Measurements from ENCODE around the gene NADK. TPM values are rescaled to one million over a fixed set of nuclear protein-coding genes. Genes with fewer than 3 reads are reported as not detected.

The NADK gene
- total and polyA plus RNA-seq, 2 of the 13 experiments (the other 11 are each of a cell fraction or from before 2014, with no cell fraction given), result 56.6 to 60.1 TPM

DNA sequence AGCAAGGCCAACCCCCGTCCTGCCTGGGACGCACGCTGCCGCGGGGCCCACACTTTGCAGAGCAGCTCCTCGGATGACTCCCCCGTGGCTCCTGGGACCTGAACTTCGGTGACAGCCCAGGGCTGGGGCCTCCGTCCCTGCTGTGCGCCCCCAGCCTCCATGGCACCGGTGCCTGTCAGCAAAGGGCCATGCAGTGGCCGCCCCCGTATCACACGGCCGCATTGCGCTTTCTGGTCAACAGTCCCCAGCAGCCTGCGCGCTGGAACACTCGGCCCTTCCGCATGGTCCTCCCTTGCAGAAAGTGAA lies 18.0 kb downstream of the NADK start (continued):
- TF ChIP-seq, protein P1, sequence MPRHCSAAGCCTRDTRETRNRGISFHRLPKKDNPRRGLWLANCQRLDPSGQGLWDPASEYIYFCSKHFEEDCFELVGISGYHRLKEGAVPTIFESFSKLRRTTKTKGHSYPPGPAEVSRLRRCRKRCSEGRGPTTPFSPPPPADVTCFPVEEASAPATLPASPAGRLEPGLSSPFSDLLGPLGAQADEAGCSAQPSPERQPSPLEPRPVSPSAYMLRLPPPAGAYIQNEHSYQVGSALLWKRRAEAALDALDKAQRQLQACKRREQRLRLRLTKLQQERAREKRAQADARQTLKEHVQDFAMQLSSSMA (CRISPR knock-in tag; IDR thresholded peaks at IDR 0.05), result no peak
- TF ChIP-seq ZNF350 (CRISPR knock-in tag; IDR thresholded peaks at IDR 0.05; ENCODE audit: borderline replicate concordance, low read depth), result no peak
- TF ChIP-seq ATM (IDR thresholded peaks at IDR 0.05; ENCODE audit: borderline replicate concordance), result no peak
- no peak for TF ChIP-seq ZNF101 (CRISPR knock-in tag; IDR thresholded peaks at IDR 0.05; ENCODE audit: borderline replicate concordance, low read depth)

- Histone ChIP-seq H3K27me3 (ENCODE audit: control insufficient read depth in 1 of 2, insufficient read depth in 2 of 2, low read length in 2 of 2) (no peaks in the 10 kb centered on the region), H3K27ac (ENCODE audit: extremely low read length, insufficient read depth, low read length) (peak overlapping the region; percentile 31), H3K9ac (ENCODE audit: insufficient read depth, low read depth, low read length) (0 out of 2 replicates have a peak overlapping the region, but pooled peaks have one; percentile 4), H3K4me2 (ENCODE audit: low read depth, low read length) (no peak overlapping the region), H4K20me1 (ENCODE audit: insufficient read depth, low read length) (no peaks in the 10 kb centered on the region), H3K79me2 (ENCODE audit: insufficient read depth, low read length) (no peaks in the 10 kb centered on the region), H3K9me3 (ENCODE audit: low read length) (no peaks in the 10 kb centered on the region), H3K36me3 (replicated peaks in 1 of 2; ENCODE audit: control insufficient read depth in 1 of 2, insufficient read depth in 2 of 2, low read length in 2 of 2) (peaks cover 41 to 83% of the 10 kb centered on the region in 2 experiments), H3K4me1 (ENCODE audit: insufficient read depth, low read length) (peaks cover 21% of the 10 kb centered on the region), H3K4me3 (replicated peaks in 1 of 3; ENCODE audit: insufficient read depth in 1 of 3, low read depth in 2 of 3, low read length in 3 of 3) (no peak overlapping the region), H2AFZ (ENCODE audit: low read length) (no peak overlapping the region)
- DNase-seq (ENCODE audit: low spot score), result no peak
- in situ Hi-C loops (cut with HindIII; ENCODE audit: extremely low pct_ligation_motif_present, low pct_unique_long_range_greater_than_20kb), result no loop called here
- CTCF ChIA-PET (ENCODE audit: low intra/inter-chr PET ratio, low total read pairs), result no interaction called here
- BruUV-seq (replicated peaks), result no TSS peak
- TF ChIP-seq, protein P2, sequence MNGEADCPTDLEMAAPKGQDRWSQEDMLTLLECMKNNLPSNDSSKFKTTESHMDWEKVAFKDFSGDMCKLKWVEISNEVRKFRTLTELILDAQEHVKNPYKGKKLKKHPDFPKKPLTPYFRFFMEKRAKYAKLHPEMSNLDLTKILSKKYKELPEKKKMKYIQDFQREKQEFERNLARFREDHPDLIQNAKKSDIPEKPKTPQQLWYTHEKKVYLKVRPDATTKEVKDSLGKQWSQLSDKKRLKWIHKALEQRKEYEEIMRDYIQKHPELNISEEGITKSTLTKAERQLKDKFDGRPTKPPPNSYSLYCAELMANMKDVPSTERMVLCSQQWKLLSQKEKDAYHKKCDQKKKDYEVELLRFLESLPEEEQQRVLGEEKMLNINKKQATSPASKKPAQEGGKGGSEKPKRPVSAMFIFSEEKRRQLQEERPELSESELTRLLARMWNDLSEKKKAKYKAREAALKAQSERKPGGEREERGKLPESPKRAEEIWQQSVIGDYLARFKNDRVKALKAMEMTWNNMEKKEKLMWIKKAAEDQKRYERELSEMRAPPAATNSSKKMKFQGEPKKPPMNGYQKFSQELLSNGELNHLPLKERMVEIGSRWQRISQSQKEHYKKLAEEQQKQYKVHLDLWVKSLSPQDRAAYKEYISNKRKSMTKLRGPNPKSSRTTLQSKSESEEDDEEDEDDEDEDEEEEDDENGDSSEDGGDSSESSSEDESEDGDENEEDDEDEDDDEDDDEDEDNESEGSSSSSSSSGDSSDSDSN (CRISPR knock-in tag; IDR thresholded peaks at IDR 0.05), result no peak
- TF ChIP-seq HNRNPL (IDR thresholded peaks at IDR 0.05; ENCODE audit: low read depth, low read length), result 0 out of 2 replicates have a peak, but pooled peaks have one; percentile 2
- TF ChIP-seq, protein P3, sequence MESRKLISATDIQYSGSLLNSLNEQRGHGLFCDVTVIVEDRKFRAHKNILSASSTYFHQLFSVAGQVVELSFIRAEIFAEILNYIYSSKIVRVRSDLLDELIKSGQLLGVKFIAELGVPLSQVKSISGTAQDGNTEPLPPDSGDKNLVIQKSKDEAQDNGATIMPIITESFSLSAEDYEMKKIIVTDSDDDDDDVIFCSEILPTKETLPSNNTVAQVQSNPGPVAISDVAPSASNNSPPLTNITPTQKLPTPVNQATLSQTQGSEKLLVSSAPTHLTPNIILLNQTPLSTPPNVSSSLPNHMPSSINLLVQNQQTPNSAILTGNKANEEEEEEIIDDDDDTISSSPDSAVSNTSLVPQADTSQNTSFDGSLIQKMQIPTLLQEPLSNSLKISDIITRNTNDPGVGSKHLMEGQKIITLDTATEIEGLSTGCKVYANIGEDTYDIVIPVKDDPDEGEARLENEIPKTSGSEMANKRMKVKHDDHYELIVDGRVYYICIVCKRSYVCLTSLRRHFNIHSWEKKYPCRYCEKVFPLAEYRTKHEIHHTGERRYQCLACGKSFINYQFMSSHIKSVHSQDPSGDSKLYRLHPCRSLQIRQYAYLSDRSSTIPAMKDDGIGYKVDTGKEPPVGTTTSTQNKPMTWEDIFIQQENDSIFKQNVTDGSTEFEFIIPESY (CRISPR knock-in tag; IDR thresholded peaks at IDR 0.05), result peak; percentile 59
- POLR2A ChIA-PET, result no interaction called here
- intact Hi-C loops (cut with micrococcal nuclease; ENCODE audit: unreplicated experiment), result no loop called here
- ATAC-seq, result no peak
- WGBS (ENCODE audit: low lambda C conversion rate), result 97% methylated on average over 16 of the region's 37 CpGs
- FAIRE-seq, result no peak
Observed at GRCh38 chr1:1759456-1760344, 18.6 kb downstream of the NADK start.

Measured in HepG2 (cell line).